ENCODE data around the gene CAMK1G. TPM values are rescaled to one million over a fixed set of nuclear protein-coding genes. Genes with fewer than 3 reads are reported as not detected.

CAMK1G gene
- polyA plus RNA-seq, 1 donor (not counting 4 experiments of a cell fraction or from before 2014, with no cell fraction given): not detected

DNA sequence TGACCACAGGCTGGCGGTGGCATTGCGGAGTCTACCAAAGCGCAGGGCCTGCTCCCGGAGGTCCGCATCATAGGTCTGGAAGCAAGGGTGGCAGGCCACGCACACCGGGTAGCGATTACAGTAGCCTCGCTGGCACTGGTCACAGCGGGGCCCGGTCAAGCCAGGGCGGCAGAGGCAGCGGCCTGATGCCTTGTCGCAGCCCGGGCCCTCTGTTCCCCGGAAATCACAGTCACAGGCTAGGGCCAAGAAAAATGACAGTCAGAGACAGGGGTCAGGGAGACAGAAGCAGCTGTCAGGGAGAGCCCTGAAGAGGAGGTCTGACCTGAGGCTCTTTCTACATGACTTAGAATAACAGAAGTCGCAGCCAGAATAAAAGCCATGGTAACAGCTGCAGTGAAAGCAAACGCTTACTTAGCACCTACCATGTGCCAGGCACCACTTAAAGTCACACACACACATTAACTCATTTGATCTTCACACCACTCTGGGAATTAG, 42.3 kb downstream of the CAMK1G start:
- Histone ChIP-seq H3K9me1 (ENCODE audit: control insufficient read depth, extremely low read depth, insufficient read depth, low read length) (no peaks in the 10 kb centered on the region), H3K79me2 (ENCODE audit: control insufficient read depth, insufficient read depth, low read length) (no peaks in the 10 kb centered on the region), H3K36me3 (ENCODE audit: control insufficient read depth in 2 of 2, extremely low read depth in 1 of 2, insufficient read depth in 2 of 2, low read length in 2 of 2) (peaks cover 69 to 98% of the 10 kb centered on the region in 2 experiments), H3K27ac (ENCODE audit: control insufficient read depth, insufficient read depth, low read length) (no peak overlapping the region), H3K4me1 (ENCODE audit: control insufficient read depth, extremely low read depth, insufficient read depth, low read length) (no peaks in the 10 kb centered on the region), H3K4me3 (ENCODE audit: control insufficient read depth in 2 of 3, extremely low read depth in 1 of 3, insufficient read depth in 2 of 3, low read depth in 1 of 3, low read length in 3 of 3) (no peak overlapping the region), H3K9me3 (ENCODE audit: control insufficient read depth, low read depth, low read length) (no peaks in the 10 kb centered on the region), H3K4me2 (ENCODE audit: control insufficient read depth, extremely low read depth, insufficient read depth, low read depth, low read length) (no peak overlapping the region), H3K27me3 (ENCODE audit: control insufficient read depth, extremely low read depth, insufficient read depth, low read length) (no peaks in the 10 kb centered on the region), H4K20me1 (ENCODE audit: control insufficient read depth, extremely low read depth, insufficient read depth, low read length) (peaks cover 90% of the 10 kb centered on the region), H3K9ac (ENCODE audit: control insufficient read depth, extremely low read depth, insufficient read depth, low read length) (no peak overlapping the region), H2AFZ (ENCODE audit: control insufficient read depth, low read length) (no peak overlapping the region)
- DNase-seq (ENCODE audit: low read depth, low spot score) (no peak), FAIRE-seq (no peak)
- dilution Hi-C loops (cut with MboI; ENCODE audit: extremely low pct_ligation_motif_present, low sequenced_read_pairs): no loop called here
- TF ChIP-seq EZH2 (IDR thresholded peaks at IDR 0.05; ENCODE audit: low read length): no peak
- TF ChIP-seq, protein P1, sequence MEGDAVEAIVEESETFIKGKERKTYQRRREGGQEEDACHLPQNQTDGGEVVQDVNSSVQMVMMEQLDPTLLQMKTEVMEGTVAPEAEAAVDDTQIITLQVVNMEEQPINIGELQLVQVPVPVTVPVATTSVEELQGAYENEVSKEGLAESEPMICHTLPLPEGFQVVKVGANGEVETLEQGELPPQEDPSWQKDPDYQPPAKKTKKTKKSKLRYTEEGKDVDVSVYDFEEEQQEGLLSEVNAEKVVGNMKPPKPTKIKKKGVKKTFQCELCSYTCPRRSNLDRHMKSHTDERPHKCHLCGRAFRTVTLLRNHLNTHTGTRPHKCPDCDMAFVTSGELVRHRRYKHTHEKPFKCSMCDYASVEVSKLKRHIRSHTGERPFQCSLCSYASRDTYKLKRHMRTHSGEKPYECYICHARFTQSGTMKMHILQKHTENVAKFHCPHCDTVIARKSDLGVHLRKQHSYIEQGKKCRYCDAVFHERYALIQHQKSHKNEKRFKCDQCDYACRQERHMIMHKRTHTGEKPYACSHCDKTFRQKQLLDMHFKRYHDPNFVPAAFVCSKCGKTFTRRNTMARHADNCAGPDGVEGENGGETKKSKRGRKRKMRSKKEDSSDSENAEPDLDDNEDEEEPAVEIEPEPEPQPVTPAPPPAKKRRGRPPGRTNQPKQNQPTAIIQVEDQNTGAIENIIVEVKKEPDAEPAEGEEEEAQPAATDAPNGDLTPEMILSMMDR (optimal IDR thresholded peaks at IDR 0.05 in 1 of 3, IDR thresholded peaks at IDR 0.05 in 1 of 3, conservative IDR thresholded peaks at IDR 0.05 in 1 of 3; ENCODE audit: extremely low read depth in 1 of 3, insufficient read depth in 2 of 3, low read length in 3 of 3): no peak

DNA sequence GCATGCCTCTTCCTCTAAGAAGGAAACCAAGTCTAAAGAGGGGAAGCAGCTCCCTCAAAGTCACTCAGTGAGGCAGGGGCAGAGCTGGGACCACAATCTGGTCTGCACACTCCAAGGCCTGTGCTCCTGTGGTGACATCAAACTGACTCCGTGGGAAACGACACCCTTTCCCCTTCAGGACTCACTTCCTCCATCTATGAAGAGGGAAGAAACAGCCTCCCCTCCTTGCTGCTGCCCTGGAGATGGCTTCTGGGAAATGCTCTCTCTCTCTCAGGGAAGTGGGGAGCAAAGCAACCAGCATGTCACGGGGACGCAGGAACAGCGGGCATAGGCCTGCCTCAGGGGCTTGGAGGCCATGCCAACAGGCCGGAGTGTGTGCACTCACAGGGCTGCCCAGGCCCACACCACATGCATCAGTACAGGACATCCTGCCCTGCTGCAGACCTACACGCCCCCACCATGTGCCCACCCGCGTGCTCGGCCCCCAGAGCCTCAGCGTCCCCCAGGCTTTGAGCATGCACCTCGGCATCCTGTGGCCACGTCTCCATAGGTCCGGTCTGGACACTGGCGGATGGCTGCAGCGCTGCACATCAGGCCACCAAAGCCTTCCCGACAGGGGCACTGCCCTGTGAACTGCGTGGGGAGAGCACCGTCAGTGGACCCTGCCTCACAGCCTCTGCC, 43.0 kb downstream of the CAMK1G start:
- H3K27ac ChIP-seq (ENCODE audit: control insufficient read depth, insufficient read depth, low read length): no peak overlapping the region
- peaks cover 89% of the 10 kb centered on the region for H4K20me1 ChIP-seq (ENCODE audit: control insufficient read depth, extremely low read depth, insufficient read depth, low read length)
- FAIRE-seq (no peak), DNase-seq (ENCODE audit: low read depth, low spot score) (no peak)
- H3K36me3 ChIP-seq (ENCODE audit: control insufficient read depth in 2 of 2, extremely low read depth in 1 of 2, insufficient read depth in 2 of 2, low read length in 2 of 2): peaks cover 70 to 98% of the 10 kb centered on the region in 2 experiments
- TF ChIP-seq, protein P1 (optimal IDR thresholded peaks at IDR 0.05 in 1 of 3, IDR thresholded peaks at IDR 0.05 in 1 of 3, conservative IDR thresholded peaks at IDR 0.05 in 1 of 3; ENCODE audit: extremely low read depth in 1 of 3, insufficient read depth in 2 of 3, low read length in 3 of 3): no peak
- TF ChIP-seq EZH2 (IDR thresholded peaks at IDR 0.05; ENCODE audit: low read length): no peak
- dilution Hi-C loops (cut with MboI; ENCODE audit: extremely low pct_ligation_motif_present, low sequenced_read_pairs): no loop called here
- no peak overlapping the region for H3K4me3 ChIP-seq (ENCODE audit: control insufficient read depth in 2 of 3, extremely low read depth in 1 of 3, insufficient read depth in 2 of 3, low read depth in 1 of 3, low read length in 3 of 3)
- H3K9me1 ChIP-seq (ENCODE audit: control insufficient read depth, extremely low read depth, insufficient read depth, low read length): no peaks in the 10 kb centered on the region
- H3K4me2 ChIP-seq (ENCODE audit: control insufficient read depth, extremely low read depth, insufficient read depth, low read depth, low read length): no peak overlapping the region
- no peaks in the 10 kb centered on the region for H3K9me3 ChIP-seq (ENCODE audit: control insufficient read depth, low read depth, low read length)
- no peaks in the 10 kb centered on the region for H3K27me3 ChIP-seq (ENCODE audit: control insufficient read depth, extremely low read depth, insufficient read depth, low read length)
- peak overlapping the region; percentile 0 for H3K9ac ChIP-seq (ENCODE audit: control insufficient read depth, extremely low read depth, insufficient read depth, low read length)
- no peak overlapping the region for H2AFZ ChIP-seq (ENCODE audit: control insufficient read depth, low read length)
- H3K79me2 ChIP-seq (ENCODE audit: control insufficient read depth, insufficient read depth, low read length): no peaks in the 10 kb centered on the region
- no peaks in the 10 kb centered on the region for H3K4me1 ChIP-seq (ENCODE audit: control insufficient read depth, extremely low read depth, insufficient read depth, low read length)
